ENCODE data around the gene PTF1A.

DNA sequence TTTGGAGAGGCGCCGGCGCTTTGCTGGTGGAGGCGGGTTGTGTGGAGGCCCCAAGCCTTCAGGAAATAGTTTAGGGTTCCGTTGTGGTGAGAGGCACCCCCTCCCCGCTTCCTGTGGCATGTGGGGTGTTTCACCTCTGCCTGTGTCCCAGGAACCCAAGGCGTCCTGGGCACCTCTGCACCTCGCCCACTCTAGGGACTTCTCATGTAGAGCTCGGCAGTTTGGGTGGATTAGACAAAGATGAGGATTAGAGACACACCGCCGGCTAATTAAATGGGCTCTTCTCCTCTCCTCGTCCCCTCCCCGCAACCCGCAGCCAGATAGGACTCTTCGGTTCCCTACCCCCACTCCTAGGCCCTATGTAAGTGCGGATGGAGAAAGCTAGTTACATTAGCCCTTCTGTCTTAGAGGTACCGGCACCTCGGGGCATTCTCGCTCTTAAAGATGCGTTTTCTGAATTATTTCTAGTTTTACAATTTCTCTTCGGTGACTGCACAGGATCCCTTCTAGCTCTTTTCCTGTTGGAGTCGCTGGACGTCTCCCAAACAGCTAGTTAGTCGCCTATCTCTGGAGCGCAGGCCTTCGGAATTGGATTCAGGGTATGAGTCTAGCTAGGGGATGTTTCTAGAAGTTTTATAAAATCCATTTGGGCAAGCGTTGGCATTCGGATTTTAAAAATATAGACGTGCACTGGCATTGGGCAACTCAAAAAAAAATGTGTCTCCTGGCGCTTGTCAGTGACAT, 7.8 kb downstream of the PTF1A start:
- TF ChIP-seq EZH2 (IDR thresholded peaks at IDR 0.05; ENCODE audit: insufficient read depth, poor library complexity, severe bottlenecking) (peak; percentile 59), EZH2phosphoT487 (IDR thresholded peaks at IDR 0.05; ENCODE audit: insufficient read depth, low read depth) (no peak)
